ENCODE results near the gene TXNRD1.
A peak's percentile ranks its signal among the peaks of the same experiment; 100 is the strongest.

The TXNRD1 gene

DNA sequence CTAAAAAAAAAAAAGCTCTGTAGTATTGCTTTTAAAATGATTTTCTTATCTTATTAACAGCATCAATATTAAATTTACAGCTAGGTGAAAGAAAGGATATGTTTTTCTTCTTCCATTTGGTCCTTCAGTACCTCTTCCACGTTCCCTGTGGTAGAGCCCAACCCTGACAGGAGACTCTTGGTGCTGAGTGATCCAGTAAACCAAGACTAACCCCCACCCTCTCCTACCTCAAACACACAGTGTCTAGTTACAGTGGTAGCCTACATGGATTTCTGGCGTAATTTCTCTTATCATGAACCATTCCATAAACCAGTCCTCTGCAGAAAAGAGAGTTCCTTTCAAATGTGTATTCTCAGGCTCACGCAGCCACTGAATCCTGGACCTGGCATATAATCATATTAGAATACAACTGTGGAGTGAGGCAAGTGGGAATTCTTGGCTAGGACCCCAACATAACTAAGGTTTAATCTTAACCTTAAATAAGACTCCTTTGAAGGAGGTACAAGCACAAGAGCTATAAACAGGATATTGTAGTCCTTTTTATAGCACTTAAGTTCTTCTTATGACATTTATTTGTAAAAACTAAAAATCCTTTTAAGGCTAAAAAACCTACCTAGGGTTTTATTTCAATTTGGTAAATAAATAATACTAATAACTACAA is 27.1 kb downstream of the TXNRD1 start:
- Histone ChIP-seq H3K4me1 (ENCODE audit: control insufficient read depth, insufficient read depth, low read length) (no peaks in the 10 kb centered on the region), H3K4me3 (ENCODE audit: low read depth, low read length) (no peak overlapping the region), H3K36me3 (ENCODE audit: control insufficient read depth in 2 of 2, insufficient read depth in 1 of 2, low read length in 2 of 2) (no peaks in the 10 kb centered on the region), H3K9me3 (ENCODE audit: control insufficient read depth, insufficient read depth, low read depth, low read length) (no peaks in the 10 kb centered on the region), H3K27ac (ENCODE audit: extremely low read depth, low read depth, low read length) (no peak overlapping the region)
- POLR2A ChIA-PET: no interaction called here
- CTCF ChIA-PET: interaction anchor here (0.6 to 1.3 kb wide), 4 partner anchors 11 to 31 kb away, joined by 3 to 6 read pairs (median 4); no protein-coding TSS in a partner anchor
- no peak for TF ChIP-seq ZNF600 (tag by site-specific recombination; IDR thresholded peaks at IDR 0.05)
- TF ChIP-seq, protein P1, sequence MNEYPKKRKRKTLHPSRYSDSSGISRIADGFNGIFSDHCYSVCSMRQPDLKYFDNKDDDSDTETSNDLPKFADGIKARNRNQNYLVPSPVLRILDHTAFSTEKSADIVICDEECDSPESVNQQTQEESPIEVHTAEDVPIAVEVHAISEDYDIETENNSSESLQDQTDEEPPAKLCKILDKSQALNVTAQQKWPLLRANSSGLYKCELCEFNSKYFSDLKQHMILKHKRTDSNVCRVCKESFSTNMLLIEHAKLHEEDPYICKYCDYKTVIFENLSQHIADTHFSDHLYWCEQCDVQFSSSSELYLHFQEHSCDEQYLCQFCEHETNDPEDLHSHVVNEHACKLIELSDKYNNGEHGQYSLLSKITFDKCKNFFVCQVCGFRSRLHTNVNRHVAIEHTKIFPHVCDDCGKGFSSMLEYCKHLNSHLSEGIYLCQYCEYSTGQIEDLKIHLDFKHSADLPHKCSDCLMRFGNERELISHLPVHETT (tag by site-specific recombination; IDR thresholded peaks at IDR 0.05): no peak
- TF ChIP-seq ZNF239 (tag by site-specific recombination; IDR thresholded peaks at IDR 0.05): no peak
- no peak for TF ChIP-seq ZNF132 (tag by site-specific recombination; IDR thresholded peaks at IDR 0.05; ENCODE audit: borderline replicate concordance)
- no peak for TF ChIP-seq MYNN (tag by site-specific recombination; IDR thresholded peaks at IDR 0.05; ENCODE audit: borderline replicate concordance)
- TF ChIP-seq ZNF596 (tag by site-specific recombination; IDR thresholded peaks at IDR 0.05): no peak
- no peak for TF ChIP-seq ZNF423 (tag by site-specific recombination; IDR thresholded peaks at IDR 0.05)
- TF ChIP-seq ZEB2 (tag by site-specific recombination; IDR thresholded peaks at IDR 0.05): no peak
- TF ChIP-seq GLI2 (tag by site-specific recombination; IDR thresholded peaks at IDR 0.05; ENCODE audit: borderline replicate concordance, low read depth): no peak
- TF ChIP-seq ZNF555 (tag by site-specific recombination; conservative IDR thresholded peaks at IDR 0.05): no peak
- no peak for TF ChIP-seq ZNF274 (IDR thresholded peaks at IDR 0.05; ENCODE audit: low read length)
- no peak for TF ChIP-seq ZNF274 (tag by site-specific recombination; IDR thresholded peaks at IDR 0.05; ENCODE audit: borderline replicate concordance)
- no peak for TF ChIP-seq KLF7 (tag by site-specific recombination; IDR thresholded peaks at IDR 0.05; ENCODE audit: borderline replicate concordance)
- TF ChIP-seq ZNF664 (tag by site-specific recombination; IDR thresholded peaks at IDR 0.05): no peak
- TF ChIP-seq, protein P2, sequence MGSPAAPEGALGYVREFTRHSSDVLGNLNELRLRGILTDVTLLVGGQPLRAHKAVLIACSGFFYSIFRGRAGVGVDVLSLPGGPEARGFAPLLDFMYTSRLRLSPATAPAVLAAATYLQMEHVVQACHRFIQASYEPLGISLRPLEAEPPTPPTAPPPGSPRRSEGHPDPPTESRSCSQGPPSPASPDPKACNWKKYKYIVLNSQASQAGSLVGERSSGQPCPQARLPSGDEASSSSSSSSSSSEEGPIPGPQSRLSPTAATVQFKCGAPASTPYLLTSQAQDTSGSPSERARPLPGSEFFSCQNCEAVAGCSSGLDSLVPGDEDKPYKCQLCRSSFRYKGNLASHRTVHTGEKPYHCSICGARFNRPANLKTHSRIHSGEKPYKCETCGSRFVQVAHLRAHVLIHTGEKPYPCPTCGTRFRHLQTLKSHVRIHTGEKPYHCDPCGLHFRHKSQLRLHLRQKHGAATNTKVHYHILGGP (tag by site-specific recombination; IDR thresholded peaks at IDR 0.05): no peak
- no peak for TF ChIP-seq ZNF214 (tag by site-specific recombination; IDR thresholded peaks at IDR 0.05; ENCODE audit: borderline replicate concordance)

DNA sequence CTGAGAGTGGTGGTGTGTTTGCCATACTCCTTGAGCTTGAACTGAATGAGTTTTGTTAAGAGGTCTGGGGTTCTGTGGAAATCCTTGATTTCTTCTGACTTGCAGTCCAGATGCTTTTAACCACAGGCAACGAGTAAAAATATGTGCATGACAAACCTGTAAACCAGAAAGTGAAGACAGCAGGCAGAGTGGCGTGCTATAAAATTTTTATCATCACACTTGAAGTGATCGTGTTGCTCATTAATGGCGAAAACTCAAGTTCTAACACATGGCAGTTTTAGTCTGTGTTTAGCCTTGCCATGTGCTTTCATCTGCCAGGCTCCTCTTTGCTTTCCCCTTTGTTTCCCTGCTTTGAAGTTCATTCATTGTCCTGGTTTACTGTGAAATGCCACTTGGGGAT is 28.0 kb downstream of the TXNRD1 start:
- Histone ChIP-seq H3K27ac (ENCODE audit: extremely low read depth, low read depth, low read length) (no peak overlapping the region), H3K4me3 (ENCODE audit: low read depth, low read length) (no peak overlapping the region), H3K9me3 (ENCODE audit: control insufficient read depth, insufficient read depth, low read depth, low read length) (no peaks in the 10 kb centered on the region), H3K36me3 (ENCODE audit: control insufficient read depth in 2 of 2, insufficient read depth in 1 of 2, low read length in 2 of 2) (no peaks in the 10 kb centered on the region), H3K4me1 (ENCODE audit: control insufficient read depth, insufficient read depth, low read length) (no peaks in the 10 kb centered on the region)
- CTCF ChIA-PET: interaction anchor here (0.5 to 1.3 kb wide), 2 partner anchors 10 to 15 kb away, joined by 6 read pairs; no protein-coding TSS in a partner anchor
- POLR2A ChIA-PET: no interaction called here
- no peak for TF ChIP-seq HOXD13 (CRISPR knock-in tag; IDR thresholded peaks at IDR 0.05; ENCODE audit: borderline replicate concordance)
- TF ChIP-seq WT1 (tag by site-specific recombination; IDR thresholded peaks at IDR 0.05): no peak
- TF ChIP-seq, protein P3, sequence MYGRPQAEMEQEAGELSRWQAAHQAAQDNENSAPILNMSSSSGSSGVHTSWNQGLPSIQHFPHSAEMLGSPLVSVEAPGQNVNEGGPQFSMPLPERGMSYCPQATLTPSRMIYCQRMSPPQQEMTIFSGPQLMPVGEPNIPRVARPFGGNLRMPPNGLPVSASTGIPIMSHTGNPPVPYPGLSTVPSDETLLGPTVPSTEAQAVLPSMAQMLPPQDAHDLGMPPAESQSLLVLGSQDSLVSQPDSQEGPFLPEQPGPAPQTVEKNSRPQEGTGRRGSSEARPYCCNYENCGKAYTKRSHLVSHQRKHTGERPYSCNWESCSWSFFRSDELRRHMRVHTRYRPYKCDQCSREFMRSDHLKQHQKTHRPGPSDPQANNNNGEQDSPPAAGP (tag by site-specific recombination; IDR thresholded peaks at IDR 0.05): no peak
- TF ChIP-seq ZNF324 (tag by site-specific recombination; IDR thresholded peaks at IDR 0.05): no peak
- TF ChIP-seq, protein P4, sequence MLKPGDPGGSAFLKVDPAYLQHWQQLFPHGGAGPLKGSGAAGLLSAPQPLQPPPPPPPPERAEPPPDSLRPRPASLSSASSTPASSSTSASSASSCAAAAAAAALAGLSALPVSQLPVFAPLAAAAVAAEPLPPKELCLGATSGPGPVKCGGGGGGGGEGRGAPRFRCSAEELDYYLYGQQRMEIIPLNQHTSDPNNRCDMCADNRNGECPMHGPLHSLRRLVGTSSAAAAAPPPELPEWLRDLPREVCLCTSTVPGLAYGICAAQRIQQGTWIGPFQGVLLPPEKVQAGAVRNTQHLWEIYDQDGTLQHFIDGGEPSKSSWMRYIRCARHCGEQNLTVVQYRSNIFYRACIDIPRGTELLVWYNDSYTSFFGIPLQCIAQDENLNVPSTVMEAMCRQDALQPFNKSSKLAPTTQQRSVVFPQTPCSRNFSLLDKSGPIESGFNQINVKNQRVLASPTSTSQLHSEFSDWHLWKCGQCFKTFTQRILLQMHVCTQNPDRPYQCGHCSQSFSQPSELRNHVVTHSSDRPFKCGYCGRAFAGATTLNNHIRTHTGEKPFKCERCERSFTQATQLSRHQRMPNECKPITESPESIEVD (tag by site-specific recombination; IDR thresholded peaks at IDR 0.05): peak; percentile 58; the same call in 1 of the 2 replicates
- TF ChIP-seq PRDM1 (tag by site-specific recombination; IDR thresholded peaks at IDR 0.05): peak; percentile 29; the same call in 1 of the 2 replicates
- TF ChIP-seq ZNF335 (tag by site-specific recombination; conservative IDR thresholded peaks at IDR 0.05): 0 out of 2 replicates have a peak, but pooled peaks have one; percentile 17
- TF ChIP-seq ZBTB21 (tag by site-specific recombination; IDR thresholded peaks at IDR 0.05): no peak
- TF ChIP-seq ZNF223 (tag by site-specific recombination; IDR thresholded peaks at IDR 0.05): no peak
- peak; percentile 83 for TF ChIP-seq FEZF1 (tag by site-specific recombination; IDR thresholded peaks at IDR 0.05)
- TF ChIP-seq, protein P5, sequence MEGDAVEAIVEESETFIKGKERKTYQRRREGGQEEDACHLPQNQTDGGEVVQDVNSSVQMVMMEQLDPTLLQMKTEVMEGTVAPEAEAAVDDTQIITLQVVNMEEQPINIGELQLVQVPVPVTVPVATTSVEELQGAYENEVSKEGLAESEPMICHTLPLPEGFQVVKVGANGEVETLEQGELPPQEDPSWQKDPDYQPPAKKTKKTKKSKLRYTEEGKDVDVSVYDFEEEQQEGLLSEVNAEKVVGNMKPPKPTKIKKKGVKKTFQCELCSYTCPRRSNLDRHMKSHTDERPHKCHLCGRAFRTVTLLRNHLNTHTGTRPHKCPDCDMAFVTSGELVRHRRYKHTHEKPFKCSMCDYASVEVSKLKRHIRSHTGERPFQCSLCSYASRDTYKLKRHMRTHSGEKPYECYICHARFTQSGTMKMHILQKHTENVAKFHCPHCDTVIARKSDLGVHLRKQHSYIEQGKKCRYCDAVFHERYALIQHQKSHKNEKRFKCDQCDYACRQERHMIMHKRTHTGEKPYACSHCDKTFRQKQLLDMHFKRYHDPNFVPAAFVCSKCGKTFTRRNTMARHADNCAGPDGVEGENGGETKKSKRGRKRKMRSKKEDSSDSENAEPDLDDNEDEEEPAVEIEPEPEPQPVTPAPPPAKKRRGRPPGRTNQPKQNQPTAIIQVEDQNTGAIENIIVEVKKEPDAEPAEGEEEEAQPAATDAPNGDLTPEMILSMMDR (tag by site-specific recombination; IDR thresholded peaks at IDR 0.05): no peak
- TF ChIP-seq, protein P6, sequence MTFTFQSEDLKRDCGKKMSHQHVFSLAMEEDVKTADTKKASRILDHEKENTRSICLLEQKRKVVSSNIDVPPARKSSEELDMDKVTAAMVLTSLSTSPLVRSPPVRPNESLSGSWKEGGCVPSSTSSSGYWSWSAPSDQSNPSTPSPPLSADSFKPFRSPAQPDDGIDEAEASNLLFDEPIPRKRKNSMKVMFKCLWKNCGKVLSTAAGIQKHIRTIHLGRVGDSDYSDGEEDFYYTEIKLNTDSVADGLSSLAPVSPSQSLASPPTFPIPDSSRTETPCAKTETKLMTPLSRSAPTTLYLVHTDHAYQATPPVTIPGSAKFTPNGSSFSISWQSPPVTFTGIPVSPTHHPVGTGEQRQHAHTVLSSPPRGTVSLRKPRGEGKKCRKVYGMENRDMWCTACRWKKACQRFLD (tag by site-specific recombination; IDR thresholded peaks at IDR 0.05): no peak
